ENCODE data around the gene CHST2. TPM values are rescaled to one million over a fixed set of nuclear protein-coding genes. Genes with fewer than 3 reads are reported as not detected.

Gene CHST2
- total RNA-seq, 1 donor from 2014 or later = 5.9 TPM

- peak overlapping the region; percentile 78 for H3K4me3 ChIP-seq
- H2AFZ ChIP-seq (replicated peaks) = peak overlapping the region; percentile 94
- H3K4me1 ChIP-seq = no peaks in the 10 kb centered on the region
- H3K4me2 ChIP-seq = peak overlapping the region; percentile 97
- no peaks in the 10 kb centered on the region for H3K9me3 Mint-ChIP-seq
- H3K27ac Mint-ChIP-seq = no peak overlapping the region
- H3K36me3 Mint-ChIP-seq = peaks cover 7% of the 10 kb centered on the region
- no peaks in the 10 kb centered on the region for H3K9me3 ChIP-seq (ENCODE audit: low read depth)
- peaks cover 6% of the 10 kb centered on the region for H3F3A ChIP-seq (ENCODE audit: low read depth)
- no peak overlapping the region for H3K27ac ChIP-seq
- DNase-seq (ENCODE audit: low spot score) = peak; percentile 24
- no peaks in the 10 kb centered on the region for H3K79me2 ChIP-seq (ENCODE audit: low read depth)
- peaks cover 16% of the 10 kb centered on the region for H3K27me3 Mint-ChIP-seq (ENCODE audit: insufficient read depth, low read depth)
- peak overlapping the region; percentile 93 for H3K4me3 Mint-ChIP-seq
- no peak for TF ChIP-seq CTCF (IDR thresholded peaks at IDR 0.05)
- no peak for TF ChIP-seq EZH2 (IDR thresholded peaks at IDR 0.05)
- TF ChIP-seq EZH2phosphoT487 (IDR thresholded peaks at IDR 0.05) = no peak
- H3K27me3 ChIP-seq = peaks cover 36% of the 10 kb centered on the region
- peaks cover 14% of the 10 kb centered on the region for H3K4me1 Mint-ChIP-seq
- no peak overlapping the region for H3K9ac ChIP-seq
- peaks cover 3% of the 10 kb centered on the region for H4K20me1 ChIP-seq (ENCODE audit: low read depth)
- H3K36me3 ChIP-seq = no peaks in the 10 kb centered on the region
These were observed 952 bp upstream of the CHST2 start for GRCh38 chr3:143118630-143119008.

GRCh38 chr3:143119974-143120715, 574 bp downstream of the CHST2 start:
- Histone ChIP-seq H3K9ac (no peak overlapping the region), H3K79me2 (ENCODE audit: low read depth) (no peaks in the 10 kb centered on the region), H2AFZ (replicated peaks) (peak overlapping the region; percentile 98), H3K4me1 (peaks cover 9% of the 10 kb centered on the region), H3K4me3 (peak overlapping the region; percentile 78), H3K36me3 (no peaks in the 10 kb centered on the region), H3F3A (ENCODE audit: low read depth) (peaks cover 6% of the 10 kb centered on the region), H3K9me3 (ENCODE audit: low read depth) (no peaks in the 10 kb centered on the region), H3K4me2 (peak overlapping the region; percentile 97), H3K27me3 (peaks cover 36% of the 10 kb centered on the region), H4K20me1 (ENCODE audit: low read depth) (peaks cover 3% of the 10 kb centered on the region), H3K27ac (no peak overlapping the region)
- Mint-ChIP-seq H3K9me3 (no peaks in the 10 kb centered on the region), H3K27ac (no peak overlapping the region), H3K4me3 (peak overlapping the region; percentile 89), H3K4me1 (peaks cover 25% of the 10 kb centered on the region), H3K27me3 (ENCODE audit: insufficient read depth, low read depth) (peaks cover 16% of the 10 kb centered on the region), H3K36me3 (peaks cover 7% of the 10 kb centered on the region)
- peak; percentile 76 for DNase-seq (ENCODE audit: low spot score)
- TF ChIP-seq EZH2phosphoT487 (IDR thresholded peaks at IDR 0.05) (no peak), CTCF (IDR thresholded peaks at IDR 0.05) (peak; percentile 41)

- H3F3A ChIP-seq (ENCODE audit: low read depth) = peaks cover 6% of the 10 kb centered on the region
- H3K36me3 ChIP-seq = no peaks in the 10 kb centered on the region
- no peak overlapping the region for H3K27ac Mint-ChIP-seq
- peaks cover 16% of the 10 kb centered on the region for H3K27me3 Mint-ChIP-seq (ENCODE audit: insufficient read depth, low read depth)
- no peaks in the 10 kb centered on the region for H3K9me3 ChIP-seq (ENCODE audit: low read depth)
- no peak for TF ChIP-seq EZH2phosphoT487 (IDR thresholded peaks at IDR 0.05)
- peak; percentile 37 for TF ChIP-seq EZH2 (IDR thresholded peaks at IDR 0.05)
- TF ChIP-seq CTCF (IDR thresholded peaks at IDR 0.05) = no peak
- H2AFZ ChIP-seq (replicated peaks) = peak overlapping the region; percentile 98
- H3K4me2 ChIP-seq = peak overlapping the region; percentile 97
- H3K4me3 Mint-ChIP-seq = peak overlapping the region; percentile 80
- H3K27me3 ChIP-seq = peaks cover 36% of the 10 kb centered on the region
- H3K36me3 Mint-ChIP-seq = peaks cover 7% of the 10 kb centered on the region
- H3K4me1 Mint-ChIP-seq = peaks cover 31% of the 10 kb centered on the region
- H4K20me1 ChIP-seq (ENCODE audit: low read depth) = peaks cover 3% of the 10 kb centered on the region
- H3K27ac ChIP-seq = no peak overlapping the region
- H3K4me3 ChIP-seq = peak overlapping the region; percentile 78
- DNase-seq (ENCODE audit: low spot score) = peak; percentile 65
- no peak overlapping the region for H3K9ac ChIP-seq
- no peaks in the 10 kb centered on the region for H3K9me3 Mint-ChIP-seq
- peaks cover 15% of the 10 kb centered on the region for H3K4me1 ChIP-seq
- H3K79me2 ChIP-seq (ENCODE audit: low read depth) = no peaks in the 10 kb centered on the region
These were observed 1.2 kb downstream of the CHST2 start for GRCh38 chr3:143120716-143121240.
